ENCODE results near the gene SERPINB5.
"Not testable (repeated sequence)": the region's sequence is repeated elsewhere in the genome, so short reads cannot be mapped to it uniquely, and the experiment has no call there.

The SERPINB5 gene

GRCh38 chr18:63476668-63477067, at the start of gene SERPINB5:
Gene SERPINB5 (plus strand): TSS chr18:63476958. CDS start chr18:63484429, 7,471 bp downstream.
- no peak for DNase-seq (ENCODE audit: low read depth in 2 of 2)

GRCh38 chr18:63427558-63427957, 49.2 kb upstream of the SERPINB5 start:
- DNase-seq (ENCODE audit: low read depth in 2 of 2): no peak

GRCh38 chr18:63430526-63430925, 46.2 kb upstream of the SERPINB5 start:
- no peak for DNase-seq (ENCODE audit: low read depth in 2 of 2)

GRCh38 chr18:63431180-63431579, 45.6 kb upstream of the SERPINB5 start:
- no peak for DNase-seq (ENCODE audit: low read depth in 2 of 2)

GRCh38 chr18:63433334-63433866, 43.4 kb upstream of the SERPINB5 start:
- DNase-seq (ENCODE audit: low read depth in 2 of 2): no peak

- DNase-seq (ENCODE audit: low read depth in 2 of 2): no peak
These were observed 38.6 kb upstream of the SERPINB5 start for GRCh38 chr18:63438181-63438580.

GRCh38 chr18:63439334-63439733, 37.4 kb upstream of the SERPINB5 start:
- DNase-seq (ENCODE audit: low read depth in 2 of 2): no peak

- DNase-seq (ENCODE audit: low read depth in 2 of 2): no peak
These were observed 36.5 kb upstream of the SERPINB5 start for GRCh38 chr18:63440219-63440618.

GRCh38 chr18:63440881-63441280, 35.9 kb upstream of the SERPINB5 start:
- DNase-seq (ENCODE audit: low read depth in 2 of 2): no peak

- no peak for DNase-seq (ENCODE audit: low read depth in 2 of 2)
These were observed 32.9 kb upstream of the SERPINB5 start for GRCh38 chr18:63443829-63444228.

GRCh38 chr18:63444580-63444979, 32.2 kb upstream of the SERPINB5 start:
- no peak for DNase-seq (ENCODE audit: low read depth in 2 of 2)

GRCh38 chr18:63445037-63445436, 31.7 kb upstream of the SERPINB5 start:
- no peak for DNase-seq (ENCODE audit: low read depth in 2 of 2)

GRCh38 chr18:63446266-63446665, 30.5 kb upstream of the SERPINB5 start:
- no peak for DNase-seq (ENCODE audit: low read depth in 2 of 2)

GRCh38 chr18:63447066-63447465, 29.7 kb upstream of the SERPINB5 start:
- no peak for DNase-seq (ENCODE audit: low read depth in 2 of 2)

GRCh38 chr18:63449426-63449825, 27.3 kb upstream of the SERPINB5 start:
- DNase-seq (ENCODE audit: low read depth in 2 of 2): no peak

GRCh38 chr18:63451799-63452660, 24.7 kb upstream of the SERPINB5 start:
- DNase-seq (ENCODE audit: low read depth in 2 of 2): no peak

GRCh38 chr18:63452751-63453150, 24.0 kb upstream of the SERPINB5 start:
- DNase-seq (ENCODE audit: low read depth in 2 of 2): not testable (repeated sequence)

GRCh38 chr18:63454497-63454896, 22.3 kb upstream of the SERPINB5 start:
- no peak for DNase-seq (ENCODE audit: low read depth in 2 of 2)

- DNase-seq (ENCODE audit: low read depth in 2 of 2): no peak
These were observed 18.8 kb upstream of the SERPINB5 start for GRCh38 chr18:63457977-63458376.

GRCh38 chr18:63460414-63460813, 16.3 kb upstream of the SERPINB5 start:
- DNase-seq (ENCODE audit: low read depth in 2 of 2): no peak

GRCh38 chr18:63464434-63464833, 12.3 kb upstream of the SERPINB5 start:
- DNase-seq (ENCODE audit: low read depth in 2 of 2): no peak

- DNase-seq (ENCODE audit: low read depth in 2 of 2): no peak
These were observed 11.7 kb upstream of the SERPINB5 start for GRCh38 chr18:63465059-63465458.

- DNase-seq (ENCODE audit: low read depth in 2 of 2): no peak
These were observed 9.1 kb upstream of the SERPINB5 start for GRCh38 chr18:63467699-63468098.
